Erythroblast (primary cell): ENCODE measurements around the gene RPL41.

ENCODE experiments used
- GATA1 ChIP-seq: IDR thresholded peaks from 2 replicates; pipeline ENCODE4 v1.6.1; 2011; ENCODE audit warnings: low read depth, mild to moderate bottlenecking, control low read depth, low read length, moderate library complexity
- POLR2A ChIP-seq: IDR thresholded peaks from 2 replicates; pipeline ENCODE4 v1.6.1; 2011; ENCODE audit warnings: mild to moderate bottlenecking, low read length

DNA sequence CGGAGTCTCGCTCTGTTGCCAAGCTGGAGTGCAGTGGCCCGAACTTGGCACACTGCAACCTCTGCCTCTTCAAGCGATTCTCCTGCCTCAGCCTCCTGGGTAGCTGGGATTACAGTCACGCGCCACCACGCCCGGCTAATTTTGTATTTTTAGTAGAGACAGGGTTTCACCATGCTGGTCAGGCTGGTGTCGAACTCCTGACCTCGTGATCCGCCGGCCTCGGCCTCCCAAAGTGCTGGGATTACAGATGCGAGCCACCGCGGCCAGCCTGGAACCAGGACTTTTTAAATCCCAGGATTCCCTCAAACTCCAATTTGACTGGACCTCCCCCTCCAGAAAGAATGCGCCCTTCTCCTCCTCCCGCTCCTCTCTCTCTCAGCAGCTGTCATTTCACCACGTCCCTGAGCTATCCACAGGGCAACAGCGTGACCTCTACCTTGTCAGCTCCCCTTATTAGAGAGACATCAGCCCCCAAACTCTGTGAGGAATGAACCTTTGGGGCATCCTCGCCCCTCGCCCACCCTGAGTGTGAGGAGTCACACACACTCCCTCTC is 13.6 kb downstream of the RPL41 start:
- TF ChIP-seq POLR2A (no peak), GATA1 (no peak)
